GM12892 (cell line): ENCODE data around the gene PPP3CA.

Source experiments
- POLR2A ChIP-seq: IDR thresholded peaks from 2 replicates; pipeline ENCODE4 v1.6.1; 2011; ENCODE audit warnings: low read depth, low read length, control low read depth
- POLR2AphosphoS5 ChIP-seq: IDR thresholded peaks from 2 replicates; pipeline ENCODE4 v1.6.1; 2011; ENCODE audit warnings: low read depth, low read length, control low read depth
- TAF1 ChIP-seq: IDR thresholded peaks from 2 replicates; pipeline ENCODE4 v1.6.1; 2011; ENCODE audit warnings: low read depth, mild to moderate bottlenecking, control low read depth, low read length, borderline replicate concordance

- TF ChIP-seq TAF1 (no peak), POLR2AphosphoS5 (no peak), POLR2A (no peak)
Measured at GRCh38 chr4:101291198-101291597, 56.1 kb downstream of the PPP3CA start.
